ENCODE measurements around the gene REEP3.
"Not testable (repeated sequence)": the region's sequence is repeated elsewhere in the genome, so short reads cannot be mapped to it uniquely, and the experiment has no call there.

REEP3 gene, protein sequence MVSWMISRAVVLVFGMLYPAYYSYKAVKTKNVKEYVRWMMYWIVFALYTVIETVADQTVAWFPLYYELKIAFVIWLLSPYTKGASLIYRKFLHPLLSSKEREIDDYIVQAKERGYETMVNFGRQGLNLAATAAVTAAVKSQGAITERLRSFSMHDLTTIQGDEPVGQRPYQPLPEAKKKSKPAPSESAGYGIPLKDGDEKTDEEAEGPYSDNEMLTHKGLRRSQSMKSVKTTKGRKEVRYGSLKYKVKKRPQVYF

DNA sequence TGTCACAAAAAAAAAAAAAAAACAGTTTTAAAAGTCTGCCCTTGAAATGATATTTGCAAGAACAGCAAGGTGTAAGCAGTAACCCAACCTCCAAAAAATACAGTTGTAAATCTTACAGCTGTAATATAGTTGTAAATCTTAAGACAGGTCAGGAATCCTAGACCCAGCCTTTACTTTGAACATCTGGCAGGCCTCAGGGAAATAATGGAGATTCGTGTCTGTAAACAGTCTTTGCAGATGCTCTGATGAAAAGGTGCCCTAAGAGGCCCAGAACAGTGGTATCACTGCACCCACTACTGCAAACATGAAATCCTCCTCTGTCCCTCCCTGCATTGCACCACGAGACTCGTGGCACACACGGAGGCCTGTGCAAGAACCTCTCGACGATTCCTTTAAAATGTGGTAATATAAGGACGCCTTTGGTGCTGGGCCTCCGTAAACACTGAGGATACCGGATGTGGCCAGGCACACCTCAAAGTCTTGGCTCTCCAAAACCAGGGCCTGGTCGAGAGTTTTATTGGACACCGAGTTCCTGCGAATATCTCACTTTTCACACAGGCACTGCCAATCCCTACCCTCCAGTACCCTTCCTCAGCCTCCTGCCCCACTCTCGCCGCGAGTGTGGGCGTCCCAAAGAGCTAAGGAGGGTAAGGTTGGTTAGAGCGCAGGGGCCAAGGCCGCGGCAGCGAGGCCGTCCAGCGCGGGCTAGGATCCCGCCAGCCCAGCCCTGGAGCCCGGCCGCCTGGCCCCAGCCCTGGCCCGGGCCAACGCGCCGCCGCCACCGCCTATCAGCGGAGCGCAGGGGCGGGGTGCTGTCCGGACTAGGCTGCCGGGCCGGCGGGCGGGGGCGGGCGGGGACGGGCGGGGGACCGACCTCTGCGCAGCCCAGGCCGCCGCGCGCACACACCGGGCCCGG lies at the start of gene REEP3:
Gene REEP3, plus strand, starts transcription at position 902 of the 916 bp plus-strand sequence. CDS start 145 bp downstream, outside the sequence.
- FAIRE-seq = no peak

DNA sequence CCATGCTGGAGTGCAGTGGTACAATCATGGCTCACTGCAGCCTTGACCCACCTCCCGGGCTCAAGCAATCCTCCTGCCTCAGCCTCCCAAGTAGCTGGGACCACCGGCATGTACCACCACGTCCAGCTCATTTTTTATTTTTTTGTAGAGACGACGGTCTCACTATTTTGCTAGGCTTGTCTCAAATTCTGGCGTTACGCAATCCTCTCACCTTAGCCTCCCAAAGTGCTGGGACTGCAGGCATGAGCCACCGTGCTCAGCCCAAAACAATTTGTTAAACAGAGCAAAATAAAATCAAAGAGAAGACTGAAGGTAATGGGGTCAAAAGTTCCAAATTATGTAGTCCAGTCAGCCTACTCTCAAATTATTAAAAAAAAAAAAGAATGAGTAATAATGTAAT lies 46.7 kb upstream of the REEP3 start:
- FAIRE-seq = no peak

DNA sequence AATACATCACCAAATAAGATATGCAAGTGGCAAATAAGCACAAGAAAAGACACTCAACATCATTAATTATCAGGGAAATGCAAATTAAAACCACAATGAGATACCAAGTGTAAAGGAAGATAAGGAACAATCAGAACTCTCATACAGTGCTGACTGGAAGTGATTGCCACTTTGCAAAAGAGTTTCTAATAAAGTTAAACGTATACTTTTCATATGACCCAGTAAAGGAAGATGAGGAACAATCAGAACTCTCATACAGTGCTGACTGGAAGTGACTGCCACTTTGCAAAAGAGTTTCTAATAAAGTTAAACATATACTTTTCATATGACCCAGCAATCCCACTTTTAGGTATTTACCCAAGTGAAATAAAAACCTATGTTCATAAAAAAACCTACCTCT lies 43.3 kb upstream of the REEP3 start:
- no peak for FAIRE-seq

DNA sequence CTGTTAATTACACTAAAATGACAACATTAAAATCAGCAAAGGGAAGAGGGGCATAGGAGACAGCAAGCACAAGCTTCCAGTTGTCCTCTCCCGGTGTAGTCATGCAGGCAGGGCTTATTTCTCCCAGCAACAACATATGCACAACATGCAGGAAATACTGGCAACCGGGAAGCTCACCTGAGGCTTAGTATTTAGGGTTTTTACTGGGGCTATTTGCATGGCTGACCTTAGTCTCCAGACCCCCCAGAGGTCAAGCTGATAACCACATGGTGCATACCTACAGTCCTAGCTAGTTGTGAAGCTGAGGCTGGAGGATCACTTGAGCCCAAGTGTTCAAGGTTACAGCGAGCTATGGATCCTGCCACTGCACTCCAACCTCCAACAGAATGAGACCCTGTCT lies 42.6 kb upstream of the REEP3 start:
- no peak for FAIRE-seq

DNA sequence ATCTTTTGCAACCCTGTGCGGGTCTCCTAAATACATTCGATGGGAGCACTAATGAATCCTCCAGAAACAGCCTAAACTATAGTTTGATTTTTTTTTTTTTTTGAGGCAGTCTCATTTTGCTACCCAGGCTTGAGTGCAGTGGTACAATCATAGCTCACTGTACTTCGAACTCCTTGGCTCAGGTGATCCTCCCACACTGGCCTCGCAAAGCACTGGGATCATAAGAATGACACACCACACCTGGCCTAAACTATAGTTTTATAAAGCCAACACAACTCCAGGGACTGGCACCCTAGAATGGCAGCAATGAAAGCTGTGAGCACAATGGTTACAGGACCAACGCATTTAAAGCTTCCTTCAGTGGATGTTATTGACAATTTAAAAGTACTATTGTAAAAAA lies 41.0 kb upstream of the REEP3 start:
- FAIRE-seq = no peak

DNA sequence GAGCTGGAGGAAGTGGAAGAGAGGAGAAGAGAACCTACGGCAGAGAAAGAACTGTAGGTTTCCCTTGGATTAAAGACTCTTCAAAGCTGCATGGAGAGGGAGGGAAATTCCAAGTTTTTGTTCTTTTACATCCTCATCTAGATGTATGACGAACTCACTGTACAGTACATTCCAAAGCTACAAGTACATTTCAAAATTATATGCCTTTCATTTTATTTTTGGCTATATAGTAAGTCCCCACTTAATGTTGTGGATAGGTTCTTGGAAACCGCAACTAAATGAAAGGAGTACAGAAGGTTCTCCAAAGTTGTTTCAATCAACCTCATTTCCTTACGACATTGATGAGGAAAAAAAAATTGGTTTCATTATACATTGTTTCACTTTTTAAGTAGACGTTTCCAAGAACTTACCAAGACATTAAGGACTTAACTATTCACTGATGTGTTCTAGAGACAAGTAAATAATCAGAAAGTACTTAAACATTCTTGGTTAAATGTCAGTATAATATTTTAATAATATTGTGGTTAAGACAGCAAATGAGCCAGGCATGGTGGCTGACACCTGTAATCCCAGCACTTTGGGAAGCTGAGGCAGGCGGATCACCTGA lies 39.3 kb upstream of the REEP3 start:
- no peak for FAIRE-seq

DNA sequence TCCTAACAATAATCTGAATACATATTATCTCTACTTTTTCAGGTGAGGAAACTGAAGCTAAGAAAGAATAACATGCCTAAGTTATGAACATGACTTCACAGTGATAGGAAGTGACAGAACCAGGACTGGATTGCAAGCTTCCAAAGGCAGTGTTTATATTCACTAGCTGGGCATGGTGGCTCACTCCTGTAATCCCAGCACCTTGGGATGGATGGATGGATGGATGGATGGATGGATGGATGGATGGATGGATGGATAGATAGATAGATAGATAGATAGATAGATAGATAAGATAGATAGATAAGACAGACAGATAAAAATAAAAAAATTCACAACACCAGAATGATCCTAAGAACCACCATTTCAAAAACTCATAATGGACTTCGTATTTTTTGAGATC lies 37.2 kb upstream of the REEP3 start:
- no peak for FAIRE-seq

DNA sequence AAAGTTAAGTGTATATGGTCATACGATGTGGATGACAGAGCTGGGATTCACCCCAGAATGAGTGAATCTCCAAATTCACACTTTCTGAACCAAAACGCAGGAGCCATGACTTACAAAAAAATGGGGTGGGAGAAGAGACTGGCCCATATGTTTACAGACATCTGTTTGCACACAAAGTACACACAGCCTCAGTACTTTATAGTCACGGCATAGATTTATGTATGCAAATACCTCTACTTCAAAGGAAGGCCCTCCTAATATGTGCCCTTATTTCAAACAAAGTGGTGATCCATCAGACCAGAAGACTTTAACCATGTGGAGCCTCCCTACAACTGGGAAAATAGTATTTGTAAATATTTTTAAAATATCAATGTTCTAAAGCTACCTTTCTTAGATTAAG lies 33.2 kb upstream of the REEP3 start:
- no peak for FAIRE-seq

DNA sequence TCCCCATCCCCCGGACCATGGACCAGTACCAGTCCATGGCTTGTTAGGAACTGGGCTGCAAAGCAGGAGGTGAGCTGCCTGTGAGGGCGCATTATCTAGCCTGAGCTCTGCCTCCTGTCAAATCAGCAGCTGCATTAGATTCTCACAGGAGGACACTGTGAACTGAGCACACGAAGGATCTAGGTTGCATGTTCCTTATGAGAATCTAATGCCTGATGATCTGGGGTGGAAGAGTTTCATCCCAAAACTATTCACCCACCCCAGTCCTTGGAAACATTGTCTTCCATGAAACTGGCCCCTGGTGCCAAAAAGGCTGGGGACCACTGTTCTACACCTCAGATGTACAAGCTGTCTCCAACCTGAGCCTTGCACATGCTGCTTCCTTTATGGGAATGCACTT lies 31.4 kb upstream of the REEP3 start:
- FAIRE-seq = no peak

DNA sequence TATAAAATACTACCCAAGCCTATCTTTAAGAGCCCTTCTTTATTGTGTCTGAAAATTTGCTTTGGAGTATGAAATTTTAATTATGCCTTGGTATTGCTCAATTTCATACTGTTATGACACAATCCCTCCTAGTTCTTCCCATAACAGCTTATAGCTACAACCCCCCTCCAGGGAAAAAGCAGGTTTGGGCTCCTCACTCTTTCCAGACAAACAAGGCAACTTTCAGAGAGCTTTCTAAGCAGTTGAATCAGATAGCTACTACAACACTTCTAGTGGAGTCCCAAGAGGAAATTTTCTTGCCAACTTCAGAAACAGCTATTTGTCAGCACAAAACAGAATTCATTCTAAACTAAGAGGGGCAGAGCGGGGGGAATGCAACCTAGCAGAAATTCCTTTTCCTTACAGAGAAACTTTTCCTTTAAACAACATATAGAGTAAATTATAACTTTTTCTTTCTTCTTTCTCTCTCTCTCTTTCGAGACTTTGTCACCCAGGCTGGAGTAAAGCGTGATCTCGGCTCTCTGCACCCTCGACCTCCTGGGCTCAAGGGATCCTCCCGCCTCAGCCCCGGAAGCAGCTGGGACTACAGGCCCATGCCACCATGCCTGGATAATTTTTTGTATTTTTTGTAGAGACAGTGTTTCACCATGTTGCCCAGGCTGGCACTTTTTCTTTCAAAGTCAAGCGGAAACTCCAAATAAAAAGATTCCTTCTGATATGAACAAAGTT lies 29.4 kb upstream of the REEP3 start:
- no peak for FAIRE-seq

DNA sequence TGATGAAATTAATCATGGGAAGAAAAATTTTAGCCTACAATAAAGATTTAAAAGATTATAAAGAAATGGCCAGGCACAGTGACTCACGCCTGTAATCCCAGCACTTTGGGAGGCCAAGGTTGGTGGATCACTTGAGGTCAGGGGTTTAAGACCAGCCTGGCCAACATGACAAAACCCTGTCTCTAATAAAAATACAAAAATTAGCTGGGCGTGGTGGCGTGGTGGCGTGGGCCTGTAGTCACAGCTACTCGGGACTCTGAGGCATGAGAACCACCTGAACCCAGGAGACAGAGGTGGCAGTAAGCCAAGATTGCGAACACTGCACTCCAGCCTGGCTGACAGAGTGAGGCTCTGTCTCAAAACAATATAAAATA lies 28.9 kb upstream of the REEP3 start:
- FAIRE-seq = not testable (repeated sequence)

DNA sequence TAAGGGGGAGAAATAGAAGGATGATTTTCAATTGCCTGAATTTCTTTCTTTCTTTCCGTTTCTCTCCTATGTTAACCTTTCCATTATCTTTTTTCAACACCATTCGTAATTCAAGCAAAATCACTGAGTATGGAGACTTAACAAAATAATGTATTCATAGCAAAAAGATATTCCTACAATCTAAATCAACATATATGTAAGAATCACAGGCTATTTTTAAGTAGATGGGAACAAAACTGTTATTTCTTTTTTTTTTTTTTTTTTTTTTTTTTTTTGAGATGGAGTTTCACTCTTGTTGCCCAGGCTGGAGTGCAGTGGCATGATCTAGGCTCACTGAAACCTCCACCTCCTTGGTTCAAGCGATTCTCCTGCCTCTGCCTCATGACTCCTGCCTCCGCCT lies 28.2 kb upstream of the REEP3 start:
- no peak for FAIRE-seq

DNA sequence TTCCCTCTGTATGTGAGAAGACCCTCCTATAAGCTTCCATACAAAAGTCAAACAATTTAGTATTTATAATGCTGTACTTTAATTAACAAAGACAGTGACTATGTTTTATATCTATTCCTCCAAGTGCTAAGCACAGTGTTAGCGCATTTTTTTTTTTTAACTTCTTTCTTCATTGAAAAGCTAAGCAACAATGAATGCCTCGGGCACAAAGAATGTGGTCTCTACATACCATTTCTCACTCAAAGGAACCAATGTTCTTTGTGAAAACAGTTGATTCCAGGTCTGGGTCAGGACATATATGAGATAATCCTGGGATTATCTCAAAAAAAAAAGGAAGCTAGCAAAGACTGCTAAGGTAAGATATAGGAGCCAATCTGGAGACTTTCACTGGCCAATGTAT lies 26.2 kb upstream of the REEP3 start:
- no peak for FAIRE-seq

DNA sequence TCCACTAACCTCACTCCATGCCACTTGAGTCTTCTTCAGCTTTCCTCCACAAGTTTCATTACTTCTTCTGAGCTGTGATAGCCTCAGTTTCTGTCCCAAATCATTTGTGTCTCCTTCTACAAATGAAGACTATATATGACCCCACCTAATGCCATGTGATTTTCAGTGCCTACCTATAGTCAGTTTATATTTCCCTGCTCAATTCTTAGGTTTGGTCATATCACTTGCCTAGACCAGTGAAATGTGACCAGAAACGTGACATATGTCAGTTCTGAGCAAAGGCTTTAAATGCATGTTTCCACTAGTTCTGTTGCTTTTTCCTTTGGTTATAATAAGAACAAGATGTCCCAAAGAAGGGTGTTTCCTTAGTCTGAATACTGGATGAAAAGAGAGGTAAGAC lies 24.6 kb upstream of the REEP3 start:
- FAIRE-seq = no peak

DNA sequence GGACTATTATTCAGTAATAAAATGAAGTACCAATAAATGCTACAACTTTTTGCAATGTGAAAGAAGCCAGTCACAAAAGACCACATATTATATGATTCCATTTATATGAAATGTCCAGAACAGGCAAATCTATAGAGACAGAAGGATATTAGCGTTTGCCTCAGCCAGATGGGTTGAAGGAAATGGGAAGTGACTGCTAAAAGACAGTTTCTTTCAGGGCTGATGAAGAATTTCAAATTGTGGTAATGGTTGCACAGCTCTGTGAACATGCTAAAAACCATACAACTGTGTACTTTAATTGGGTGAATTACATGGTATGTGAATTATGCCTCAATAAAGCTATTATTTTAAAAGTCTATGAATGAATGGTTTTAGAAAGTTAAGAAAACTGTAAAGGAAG lies 23.9 kb upstream of the REEP3 start:
- no peak for FAIRE-seq

DNA sequence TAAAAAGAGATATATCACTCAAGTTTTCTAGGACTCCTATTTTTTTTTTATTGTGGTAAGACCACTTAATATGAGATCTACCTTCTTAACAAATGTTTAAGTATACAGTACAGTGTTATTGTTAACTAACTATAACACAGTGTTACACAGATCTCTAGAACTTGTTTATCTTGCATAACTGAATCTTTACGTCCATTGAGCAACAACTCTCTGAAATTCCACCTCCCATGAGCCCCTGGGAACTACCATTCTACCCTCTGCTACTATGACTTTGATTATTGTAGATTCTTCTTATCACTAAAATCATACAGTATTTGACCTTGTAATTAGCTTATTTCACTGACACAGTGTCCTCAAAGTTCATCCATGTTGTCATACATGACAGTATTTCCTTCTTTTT lies 22.5 kb upstream of the REEP3 start:
- no peak for FAIRE-seq

DNA sequence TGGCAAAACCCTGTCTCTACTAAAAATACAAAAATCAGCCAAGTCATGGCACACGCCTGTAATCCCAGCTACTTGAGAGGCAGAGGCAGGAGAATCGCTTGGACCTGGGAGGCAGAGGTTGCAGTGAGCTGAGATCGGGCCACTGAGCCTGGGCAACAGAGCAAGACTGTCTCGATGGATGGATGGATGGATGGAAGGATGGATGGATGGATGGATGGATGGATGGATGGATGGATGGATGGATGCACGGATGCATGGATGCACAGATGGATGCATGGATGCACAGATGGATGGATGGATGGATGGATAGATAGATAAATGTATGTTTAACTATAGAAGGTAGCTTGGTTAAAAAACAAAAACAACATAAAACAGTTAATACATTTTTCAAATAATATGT lies 20.6 kb upstream of the REEP3 start:
- not testable (repeated sequence) for FAIRE-seq

DNA sequence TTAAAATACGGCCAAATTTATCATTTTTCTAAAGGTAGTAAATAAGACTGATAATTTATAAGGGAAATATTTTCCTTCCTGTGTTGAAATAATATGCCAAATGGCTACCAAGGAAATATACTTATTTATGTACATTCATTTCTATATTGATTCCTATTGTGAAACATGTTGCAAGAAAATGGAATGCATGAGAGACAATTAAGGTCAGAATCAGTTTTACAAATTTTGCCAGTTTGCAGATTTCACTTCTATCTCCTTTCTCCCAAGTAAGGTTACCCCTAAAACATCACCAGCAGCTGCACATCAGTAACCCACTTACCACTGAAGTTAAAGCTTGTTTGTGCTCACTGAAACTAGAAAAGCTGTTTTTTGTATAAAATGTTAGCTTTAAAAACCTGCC lies 19.2 kb upstream of the REEP3 start:
- FAIRE-seq = no peak

DNA sequence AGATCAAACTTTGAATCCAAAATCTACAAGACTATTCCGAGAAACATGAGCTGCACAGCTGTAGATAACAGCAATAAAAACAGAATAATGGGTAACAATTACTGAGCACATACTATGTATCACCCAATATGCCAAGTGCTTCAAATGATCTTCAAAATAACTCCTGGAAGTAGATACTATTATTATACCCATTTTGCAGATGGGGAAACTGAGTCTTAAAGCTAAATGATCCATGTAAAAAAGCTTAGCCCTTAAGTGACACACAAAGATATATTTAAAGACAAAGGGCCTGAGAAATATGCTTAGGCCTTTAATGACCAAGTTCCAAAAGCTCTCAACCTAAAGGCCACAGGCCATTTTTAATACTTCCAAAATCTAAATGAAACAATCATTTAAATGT lies 18.4 kb upstream of the REEP3 start:
- FAIRE-seq = no peak

DNA sequence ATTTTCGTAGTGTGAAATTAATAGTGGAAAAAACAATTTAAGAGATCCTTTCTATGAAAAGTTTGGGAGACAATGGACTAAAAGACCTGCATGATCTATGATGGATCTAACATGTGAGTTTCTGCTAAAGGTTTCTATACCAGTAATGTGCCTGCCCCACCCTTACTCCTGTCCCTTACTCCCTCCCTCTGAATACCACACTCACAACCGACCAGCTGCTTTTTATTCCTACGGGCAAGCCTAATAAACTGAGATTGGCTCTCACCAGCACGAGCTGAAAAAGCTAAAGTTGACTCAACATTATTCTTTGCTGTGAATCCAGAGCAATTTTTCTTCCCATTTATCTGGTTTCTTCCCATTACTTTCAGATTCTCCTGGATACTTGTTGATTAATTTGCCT lies 17.8 kb upstream of the REEP3 start:
- no peak for FAIRE-seq

DNA sequence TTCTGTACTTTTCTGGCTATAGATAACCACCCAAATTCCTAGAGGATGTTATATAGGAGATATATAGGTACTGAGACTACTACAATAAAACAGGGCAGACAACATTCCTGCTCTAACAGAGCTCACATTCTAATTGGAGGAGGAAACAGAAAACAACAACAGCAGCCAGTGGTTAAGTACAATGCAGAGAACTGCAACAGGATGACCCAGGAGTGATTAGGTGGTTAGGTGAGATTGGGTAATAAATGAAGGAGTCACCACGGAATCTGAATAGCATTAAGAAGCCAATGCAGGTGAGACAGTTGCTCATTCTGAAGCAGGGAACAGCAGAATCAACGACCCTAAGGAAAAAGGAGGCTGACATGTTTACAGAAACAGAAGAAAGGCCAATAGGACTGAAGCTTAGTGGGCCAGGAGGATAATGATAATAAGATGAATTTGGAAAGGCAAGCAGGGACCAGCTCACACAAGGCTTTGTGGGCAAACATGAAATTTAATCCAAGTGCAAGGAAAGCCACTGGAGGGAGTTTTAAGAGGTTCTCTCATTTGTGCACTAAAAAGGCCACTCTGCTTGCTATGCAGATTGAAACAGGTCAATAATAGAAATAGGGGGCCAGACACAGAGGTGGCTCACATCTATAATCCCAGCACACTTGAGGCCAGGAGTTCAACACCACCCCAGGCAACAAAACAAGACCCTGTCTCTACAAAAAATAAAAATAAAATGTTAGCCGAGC lies 16.9 kb upstream of the REEP3 start:
- FAIRE-seq = no peak

DNA sequence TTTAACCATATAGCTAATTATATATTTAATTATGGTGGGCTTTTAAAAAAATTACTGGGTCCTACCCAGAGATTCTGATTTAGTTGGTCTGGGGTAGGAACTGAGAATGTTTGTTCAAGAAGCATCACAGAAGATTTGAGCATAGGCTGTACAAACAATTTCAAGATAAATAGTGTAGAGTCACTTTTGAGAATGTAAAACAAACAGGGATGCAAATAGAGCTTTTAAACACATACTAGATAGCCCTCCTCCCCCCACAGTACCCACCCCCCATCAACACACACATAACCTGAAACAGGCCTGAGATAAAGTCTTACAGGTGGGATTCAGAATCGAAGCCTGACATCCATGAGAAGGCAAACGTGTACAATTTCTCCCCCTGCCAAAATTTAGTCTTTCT lies 15.6 kb upstream of the REEP3 start:
- FAIRE-seq = no peak

DNA sequence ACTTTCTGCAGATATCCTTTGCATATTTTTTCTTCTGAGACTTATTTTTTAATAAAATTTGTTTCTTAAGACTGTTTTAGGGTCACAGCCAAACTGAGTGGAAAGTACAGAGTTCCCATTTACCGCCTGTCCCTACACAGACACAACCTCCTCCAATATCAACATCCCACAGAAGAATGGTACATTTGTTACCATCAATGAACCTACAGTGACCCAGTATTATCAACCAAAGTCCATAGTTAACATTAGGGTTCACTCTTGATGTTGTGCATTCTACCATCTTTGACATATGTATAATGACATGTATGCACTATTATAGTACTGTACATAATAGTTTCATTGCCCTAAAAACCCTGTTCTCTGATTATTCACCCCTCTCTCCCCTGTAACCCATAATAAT lies 14.6 kb upstream of the REEP3 start:
- FAIRE-seq = no peak

Data from endometrium (tissue), 2 donors.